ENCODE results near the gene AQP12B.
A peak's percentile ranks its signal among the peaks of the same experiment; 100 is the strongest.
"Not testable (repeated sequence)": the region's sequence is repeated elsewhere in the genome, so short reads cannot be mapped to it uniquely, and the experiment has no call there.

AQP12B gene

DNA sequence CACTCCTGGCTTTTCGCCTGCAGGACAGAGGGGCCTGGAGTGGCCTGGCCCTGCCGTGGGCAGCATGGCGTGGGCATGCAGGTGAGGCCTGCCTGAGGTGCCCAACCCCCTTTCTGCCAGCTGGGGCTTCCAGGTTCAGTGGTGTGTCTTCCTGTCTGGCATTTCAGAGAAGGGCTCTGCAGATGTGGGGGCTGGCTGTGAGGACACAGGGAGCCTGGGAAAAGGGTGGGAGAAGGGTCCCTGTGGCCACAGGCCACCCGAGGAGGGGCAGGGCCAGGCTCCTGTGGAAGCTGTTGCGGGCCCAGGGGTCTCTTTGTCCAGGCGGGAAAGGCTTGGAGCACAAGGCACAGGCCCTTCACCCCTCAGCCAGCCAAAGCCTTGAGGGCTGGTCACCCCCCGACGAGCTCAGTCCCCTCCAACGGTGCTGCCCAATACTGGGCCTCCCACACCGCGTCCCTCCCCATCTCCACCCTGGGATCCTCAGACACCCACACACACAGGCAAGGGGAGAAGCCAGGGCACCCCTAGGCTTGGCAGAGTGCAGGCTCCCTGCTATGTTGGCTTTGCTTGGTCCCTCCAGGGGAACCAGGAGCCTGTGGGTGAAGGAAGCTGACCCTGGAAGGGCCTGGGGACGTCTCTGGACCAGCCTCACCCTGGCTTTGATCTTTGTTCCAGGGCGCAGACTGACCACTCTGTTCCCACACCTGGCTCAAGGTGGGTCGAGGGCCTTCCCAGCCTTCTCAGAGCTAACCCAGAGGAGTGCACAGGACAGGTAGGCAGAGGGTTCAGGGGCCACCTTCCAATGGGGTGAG lies 5.3 kb upstream of the AQP12B start:
- TF ChIP-seq CTCF (IDR thresholded peaks at IDR 0.05; ENCODE audit: low read depth, low read length), result no peak
- TF ChIP-seq, protein P1, sequence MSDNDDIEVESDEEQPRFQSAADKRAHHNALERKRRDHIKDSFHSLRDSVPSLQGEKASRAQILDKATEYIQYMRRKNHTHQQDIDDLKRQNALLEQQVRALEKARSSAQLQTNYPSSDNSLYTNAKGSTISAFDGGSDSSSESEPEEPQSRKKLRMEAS (IDR thresholded peaks at IDR 0.05; ENCODE audit: low read depth, low read length), result no peak
- no peak for TF ChIP-seq MYC (IDR thresholded peaks at IDR 0.05; ENCODE audit: low read depth, low read length)
- TF ChIP-seq POLR2A (IDR thresholded peaks at IDR 0.05; ENCODE audit: extremely low read depth, insufficient read length), result no peak
- H3K4me3 ChIP-seq (ENCODE audit: low read depth, low read length), result no peak overlapping the region
- DNase-seq (ENCODE audit: low read depth), result no peak

DNA sequence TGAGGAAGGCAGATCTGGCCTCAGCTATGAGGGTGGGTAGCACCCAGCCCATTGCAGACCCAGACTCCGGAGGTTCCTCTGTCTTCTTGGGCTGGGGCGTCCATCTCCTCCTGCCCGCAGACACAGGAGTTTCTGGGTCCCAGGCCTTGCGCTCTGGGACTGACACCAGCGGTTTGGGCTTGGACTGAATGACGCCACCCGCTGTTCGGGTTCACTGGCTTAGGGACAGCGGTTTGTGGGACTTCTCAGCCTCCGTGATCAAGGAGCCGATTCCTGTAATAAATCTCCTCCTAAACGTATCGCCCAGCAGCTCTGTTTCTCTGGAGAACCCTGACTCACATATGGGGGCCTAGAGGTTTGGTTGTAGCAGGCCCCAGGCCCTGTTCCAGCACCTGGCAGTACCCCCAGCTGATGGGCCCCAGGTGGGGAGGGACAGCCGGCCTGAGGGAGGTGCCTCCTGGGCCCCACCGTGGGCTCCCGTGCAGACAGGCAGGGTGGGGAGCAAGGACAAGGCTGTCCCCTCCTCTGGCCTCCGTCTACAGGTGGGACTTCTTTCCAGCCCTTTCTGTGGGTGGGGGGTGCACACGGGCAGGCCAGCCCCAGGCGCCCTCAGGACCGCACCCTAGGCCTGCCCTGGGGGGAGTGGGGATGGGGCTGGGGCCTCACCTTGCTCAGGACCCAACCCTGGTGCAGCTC lies 4.5 kb upstream of the AQP12B start:
- TF ChIP-seq CTCF (IDR thresholded peaks at IDR 0.05; ENCODE audit: low read depth, low read length) (no peak), POLR2A (IDR thresholded peaks at IDR 0.05; ENCODE audit: extremely low read depth, insufficient read length) (no peak), MYC (IDR thresholded peaks at IDR 0.05; ENCODE audit: low read depth, low read length) (no peak)
- TF ChIP-seq, protein P1 (IDR thresholded peaks at IDR 0.05; ENCODE audit: low read depth, low read length), result no peak
- DNase-seq (ENCODE audit: low read depth), result no peak
- H3K4me3 ChIP-seq (ENCODE audit: low read depth, low read length), result no peak overlapping the region

DNA sequence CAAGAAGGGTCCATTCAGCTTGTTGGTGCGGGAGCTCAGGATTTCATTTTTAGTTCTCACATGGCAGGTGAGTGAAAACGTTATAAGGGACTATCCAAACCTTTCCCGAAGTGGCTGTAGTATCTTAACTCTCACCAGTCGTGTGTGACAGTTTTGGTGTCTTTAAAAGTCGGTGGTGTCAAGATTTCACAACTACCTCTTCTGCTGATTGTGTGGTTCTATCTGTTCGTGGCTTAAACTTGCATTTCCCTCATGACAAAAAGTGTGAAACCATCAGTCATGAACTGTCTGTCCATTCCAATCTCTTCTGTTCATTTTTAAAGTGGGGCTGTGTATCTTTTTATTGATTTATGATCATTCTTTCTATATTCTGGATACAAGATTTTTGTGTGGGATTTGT lies 3.8 kb upstream of the AQP12B start:
- peak; percentile 37 for DNase-seq (ENCODE audit: low read depth)
- H3K4me3 ChIP-seq (ENCODE audit: low read depth, low read length), result no peak overlapping the region
- TF ChIP-seq MYC (IDR thresholded peaks at IDR 0.05; ENCODE audit: low read depth, low read length) (no peak), POLR2A (IDR thresholded peaks at IDR 0.05; ENCODE audit: extremely low read depth, insufficient read length) (no peak)

- H3K4me3 ChIP-seq (ENCODE audit: low read depth, low read length), result no peak overlapping the region
- TF ChIP-seq MYC (IDR thresholded peaks at IDR 0.05; ENCODE audit: low read depth, low read length) (no peak), POLR2A (IDR thresholded peaks at IDR 0.05; ENCODE audit: extremely low read depth, insufficient read length) (no peak), CTCF (IDR thresholded peaks at IDR 0.05; ENCODE audit: low read depth, low read length) (no peak)
- TF ChIP-seq, protein P1 (IDR thresholded peaks at IDR 0.05; ENCODE audit: low read depth, low read length), result no peak
- DNase-seq (ENCODE audit: low read depth), result peak; percentile 22
Observed at GRCh38 chr2:240685771-240686371, 3.2 kb upstream of the AQP12B start.

DNA sequence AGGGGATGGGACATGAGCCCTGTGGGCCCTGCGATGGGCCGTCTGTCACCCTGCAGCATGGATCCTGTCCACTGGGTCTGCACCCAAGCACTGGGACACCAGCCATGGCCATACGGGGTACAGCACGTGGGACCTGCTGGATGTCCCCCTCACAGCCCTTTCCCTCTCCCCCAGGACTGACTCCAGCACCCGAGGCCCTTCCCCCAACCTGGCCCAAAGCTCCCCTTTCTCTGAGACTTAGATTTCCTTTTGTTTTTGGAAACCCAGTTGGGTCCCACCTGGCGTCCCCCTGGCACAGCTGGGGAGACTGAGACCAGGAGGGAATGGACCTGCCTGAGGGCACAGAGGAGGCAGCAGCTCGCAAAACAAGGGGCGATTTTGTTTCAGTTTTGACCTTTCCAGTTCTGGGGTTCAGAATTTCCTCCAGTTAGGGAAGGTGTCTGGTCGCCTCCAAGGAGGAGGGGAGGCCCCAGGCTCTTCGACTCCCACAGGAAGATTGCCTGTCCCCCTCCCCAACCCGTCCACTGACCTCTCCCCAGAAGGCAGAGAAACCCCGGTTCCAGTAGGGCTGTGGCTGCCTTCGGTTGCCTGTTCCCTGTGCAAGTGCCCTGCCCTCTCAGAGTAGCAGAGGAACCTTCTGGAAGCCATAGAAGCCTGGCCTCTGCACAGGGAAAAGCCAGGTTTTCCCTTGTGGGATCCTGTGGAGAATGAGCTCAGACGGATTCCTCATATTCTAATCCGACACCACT lies 1.5 kb upstream of the AQP12B start:
- not testable (repeated sequence) for DNase-seq (ENCODE audit: low read depth); H3K4me3 ChIP-seq (ENCODE audit: low read depth, low read length)

GRCh38 chr2:240683329-240683979 lies 769 bp upstream of the AQP12B start:
- not testable (repeated sequence) for DNase-seq (ENCODE audit: low read depth); H3K4me3 ChIP-seq (ENCODE audit: low read depth, low read length)

DNA sequence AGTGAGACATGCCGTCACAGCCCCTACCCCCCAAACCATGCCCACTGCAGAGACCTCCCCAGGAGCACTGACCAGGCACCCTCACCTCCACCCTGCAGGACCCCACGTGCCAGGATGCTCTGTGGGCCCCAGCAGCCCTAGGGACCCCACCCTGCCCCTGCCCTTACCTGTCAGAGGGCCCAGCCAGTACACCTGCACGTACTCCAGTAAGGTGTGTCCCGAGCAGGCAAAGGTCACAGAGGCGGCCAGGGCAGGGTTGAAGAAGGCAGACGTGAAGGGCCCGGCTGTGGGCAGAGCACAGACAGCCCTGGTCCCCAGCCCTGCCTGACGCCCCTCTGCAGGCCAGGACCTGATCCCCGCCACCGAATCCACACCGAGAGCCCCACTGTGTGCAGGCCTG lies 2.5 kb downstream of the AQP12B start:
- not testable (repeated sequence) for DNase-seq (ENCODE audit: low read depth); H3K4me3 ChIP-seq (ENCODE audit: low read depth, low read length)

DNA sequence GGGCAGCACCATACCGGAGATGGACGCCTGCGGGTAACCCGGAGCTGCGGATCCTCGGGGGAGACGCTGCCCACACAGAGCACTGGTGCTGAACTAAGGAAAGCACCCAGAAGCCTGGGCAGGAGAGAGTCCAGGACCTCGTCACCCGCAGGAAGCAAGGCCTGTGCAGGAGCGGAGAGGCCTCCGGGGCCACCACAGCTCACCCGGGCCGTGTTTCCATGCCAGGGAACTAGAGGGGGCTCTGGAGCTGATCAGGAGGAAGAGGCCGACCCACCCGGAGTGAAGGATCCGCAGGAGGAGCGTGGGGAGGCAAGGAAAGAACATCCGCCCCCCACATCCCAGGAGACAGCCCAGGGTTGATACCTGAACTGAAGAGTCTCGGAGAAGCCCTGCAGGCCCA lies 3.8 kb downstream of the AQP12B start:
- not testable (repeated sequence) for DNase-seq (ENCODE audit: low read depth); H3K4me3 ChIP-seq (ENCODE audit: low read depth, low read length)

GRCh38 chr2:240678043-240678442 lies 4.6 kb downstream of the AQP12B start:
- not testable (repeated sequence) for DNase-seq (ENCODE audit: low read depth); H3K4me3 ChIP-seq (ENCODE audit: low read depth, low read length)

DNA sequence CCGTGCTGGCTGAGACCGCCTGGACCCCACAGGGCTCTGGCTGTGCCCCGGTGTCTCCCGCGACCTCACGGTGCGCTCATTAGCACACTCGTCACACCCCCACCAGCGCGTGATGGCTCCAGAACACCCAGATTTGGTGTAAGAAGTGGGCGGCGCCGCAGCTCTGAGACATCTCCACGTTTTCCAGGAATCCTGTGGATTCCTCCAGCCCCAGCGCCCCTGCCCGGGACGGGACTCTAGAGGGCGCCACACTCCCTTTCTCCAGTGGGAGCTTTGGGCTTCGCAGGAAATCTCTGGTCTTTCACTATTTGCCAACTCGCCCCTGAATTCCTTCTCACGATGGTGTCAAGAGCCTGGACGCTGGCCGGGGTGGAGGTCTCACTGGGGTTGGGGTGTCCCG lies 7.3 kb downstream of the AQP12B start:
- not testable (repeated sequence) for H3K4me3 ChIP-seq (ENCODE audit: low read depth, low read length); DNase-seq (ENCODE audit: low read depth)

DNA sequence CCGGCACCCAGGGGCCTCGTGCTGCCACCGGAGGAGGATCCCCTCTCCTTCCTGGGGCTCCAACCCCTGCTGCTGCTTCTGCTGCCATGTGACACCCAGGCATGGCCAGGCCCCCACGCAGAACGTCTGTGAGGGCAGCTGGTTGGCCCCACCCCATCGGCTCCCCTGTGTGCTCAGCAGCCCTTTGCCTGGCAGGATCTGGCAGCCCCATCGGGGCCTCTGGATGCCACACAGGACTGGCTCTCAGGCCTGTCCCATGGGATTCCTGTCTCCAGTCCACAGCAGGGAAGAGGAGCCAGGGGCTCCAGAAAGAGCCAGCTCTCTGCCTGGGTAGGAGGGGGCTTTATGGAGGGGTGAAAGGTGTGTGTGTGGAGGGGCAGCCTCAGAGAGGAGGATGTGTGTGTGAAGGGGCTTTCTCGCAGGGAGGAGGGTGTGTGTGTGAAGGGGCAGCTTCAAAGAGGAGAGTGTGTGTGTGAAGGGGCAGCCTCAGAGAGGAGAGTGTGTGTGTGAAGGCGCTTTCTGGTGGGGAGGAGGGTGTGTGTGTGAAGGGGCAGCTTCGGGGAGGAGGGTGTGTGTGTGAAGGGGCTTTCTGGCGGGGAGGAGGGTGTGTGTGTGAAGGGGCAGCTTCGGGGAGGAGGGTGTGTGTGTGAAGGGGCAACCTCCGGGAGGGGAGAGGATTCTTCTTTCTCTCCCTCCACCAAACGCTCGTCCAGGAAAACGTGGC lies 8.1 kb downstream of the AQP12B start:
- H3K4me3 ChIP-seq (ENCODE audit: low read depth, low read length); DNase-seq (ENCODE audit: low read depth): not testable (repeated sequence)

All from NB4 (cell line).